ENCODE measurements around the gene CASP3. TPM values are rescaled to one million over a fixed set of nuclear protein-coding genes. Genes with fewer than 3 reads are reported as not detected.
A peak's percentile ranks its signal among the peaks of the same experiment; 100 is the strongest.
"Not testable (repeated sequence)": the region's sequence is repeated elsewhere in the genome, so short reads cannot be mapped to it uniquely, and the experiment has no call there.

Gene CASP3
- polyA plus RNA-seq, 1 donor: 53.4 TPM

- H3K36me3 ChIP-seq (ENCODE audit: control insufficient read depth, insufficient read depth, low read length): peaks cover 22% of the 10 kb centered on the region
- DNase-seq: no peak
- H3K27ac ChIP-seq (ENCODE audit: low read length): no peak overlapping the region
- no peaks in the 10 kb centered on the region for H3K27me3 ChIP-seq (ENCODE audit: control insufficient read depth, insufficient read depth, low read length)
- no CpG with 5 or more reads among the region's 9 CpGs for WGBS (ENCODE audit: insufficient coverage, low lambda C conversion rate)
- H3K9me3 ChIP-seq (ENCODE audit: control insufficient read depth, low read depth, low read length): no peaks in the 10 kb centered on the region
- no peak overlapping the region for H3K4me3 ChIP-seq (ENCODE audit: low read length)
- H3K4me1 ChIP-seq (ENCODE audit: control insufficient read depth, insufficient read depth, low read length): peaks cover 3% of the 10 kb centered on the region
These were observed 18.8 kb upstream of the CASP3 start for GRCh38 chr4:184668096-184668495.

DNA sequence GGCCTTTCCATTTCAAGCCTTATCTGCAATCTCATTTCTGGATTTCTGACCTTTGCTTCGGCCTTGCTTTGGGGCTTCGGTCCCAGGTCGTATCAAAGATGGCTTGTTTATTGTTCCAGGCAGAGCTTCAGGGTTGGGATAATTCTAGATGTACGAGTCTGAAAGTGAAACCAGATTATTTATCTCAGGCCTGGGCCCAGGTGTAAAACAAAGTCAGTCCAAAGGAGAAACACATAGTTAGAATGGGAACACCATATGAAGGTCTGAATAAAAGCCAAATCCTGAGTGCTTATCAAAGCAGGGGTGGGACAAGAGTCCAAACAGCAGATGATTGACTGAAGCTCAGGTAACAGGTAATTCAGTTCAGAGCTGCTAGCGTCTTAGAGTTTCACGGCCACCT is 17.4 kb upstream of the CASP3 start:
- no peaks in the 10 kb centered on the region for H3K9me3 ChIP-seq (ENCODE audit: control insufficient read depth, low read depth, low read length)
- H3K36me3 ChIP-seq (ENCODE audit: control insufficient read depth, insufficient read depth, low read length): peaks cover 15% of the 10 kb centered on the region
- WGBS (ENCODE audit: insufficient coverage, low lambda C conversion rate): no CpG with 5 or more reads among the region's 6 CpGs
- no peak overlapping the region for H3K4me3 ChIP-seq (ENCODE audit: low read length)
- H3K27ac ChIP-seq (ENCODE audit: low read length): peak overlapping the region; percentile 44
- H3K4me1 ChIP-seq (ENCODE audit: control insufficient read depth, insufficient read depth, low read length): peaks cover 3% of the 10 kb centered on the region
- DNase-seq: peak; percentile 55 to 85
- H3K27me3 ChIP-seq (ENCODE audit: control insufficient read depth, insufficient read depth, low read length): no peaks in the 10 kb centered on the region

DNA sequence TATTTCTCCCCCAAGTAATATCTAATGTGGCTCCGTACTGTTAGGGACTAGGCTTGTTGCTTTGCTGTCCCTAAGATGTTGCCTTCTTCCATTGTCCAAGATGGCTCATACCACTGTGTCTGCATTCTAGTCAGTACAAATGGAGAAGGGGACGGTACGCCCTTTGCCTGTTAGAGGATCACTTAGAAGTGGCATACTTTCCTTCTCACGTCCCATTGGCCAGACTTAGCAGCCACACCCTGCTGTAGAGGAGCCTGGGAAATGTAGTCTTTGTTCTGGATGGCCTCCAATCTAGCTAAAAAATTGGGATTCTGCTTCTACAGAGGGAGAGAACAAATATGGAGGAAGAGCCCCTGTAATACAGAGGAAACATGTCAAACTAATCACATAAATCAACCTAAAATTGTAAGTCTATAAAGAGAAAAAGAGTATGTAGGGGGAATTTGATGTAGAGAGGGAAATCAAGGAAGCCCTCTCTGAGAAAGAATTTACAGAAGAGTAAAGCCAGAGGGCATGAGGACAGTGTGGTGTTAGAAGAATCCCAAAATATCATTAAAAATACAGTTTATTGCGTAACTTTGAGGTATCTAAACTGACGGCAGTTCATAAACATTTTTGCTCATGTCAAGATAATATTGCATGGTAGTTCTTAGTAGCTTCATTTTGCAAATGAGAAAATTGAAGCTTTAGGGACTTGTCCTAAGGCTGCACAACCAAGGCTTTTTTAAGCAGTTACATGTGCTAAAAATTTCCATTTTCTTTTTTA is 15.4 kb upstream of the CASP3 start:
- 71% methylated on average over 2 of the region's 6 CpGs for WGBS (ENCODE audit: insufficient coverage, low lambda C conversion rate)
- H3K36me3 ChIP-seq (ENCODE audit: control insufficient read depth, insufficient read depth, low read length): peaks cover 14% of the 10 kb centered on the region

GRCh38 chr4:184662236-184662635 is 13.0 kb upstream of the CASP3 start:
- 100% methylated on average over 1 of the region's 1 CpG for WGBS (ENCODE audit: insufficient coverage, low lambda C conversion rate)

More for the DNA sequence above, 15.4 kb upstream of the CASP3 start:
- peak in 1 of 2 donors; percentile 22 for DNase-seq
- Histone ChIP-seq H3K9me3 (ENCODE audit: control insufficient read depth, low read depth, low read length) (no peaks in the 10 kb centered on the region), H3K27me3 (ENCODE audit: control insufficient read depth, insufficient read depth, low read length) (no peaks in the 10 kb centered on the region), H3K4me3 (ENCODE audit: low read length) (no peak overlapping the region), H3K4me1 (ENCODE audit: control insufficient read depth, insufficient read depth, low read length) (peaks cover 3% of the 10 kb centered on the region), H3K27ac (ENCODE audit: low read length) (no peak overlapping the region)

DNA sequence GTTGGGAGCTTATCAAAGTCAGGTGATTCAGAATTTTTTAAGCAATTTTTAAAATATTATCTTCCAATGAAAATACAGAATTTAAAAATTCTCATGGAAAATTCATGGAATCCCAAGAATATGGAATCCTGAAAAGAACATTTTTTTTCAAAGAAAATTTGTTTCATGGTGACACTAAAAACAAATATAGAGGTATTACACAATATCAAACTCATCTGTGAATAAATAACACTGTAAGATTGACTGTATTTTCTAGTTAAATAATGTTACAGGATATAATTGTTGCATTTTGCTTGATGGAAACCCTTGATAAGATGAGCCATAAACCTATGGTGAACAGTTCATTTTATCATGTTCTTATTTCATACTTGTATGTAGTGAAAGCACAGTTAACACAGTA is 11.7 kb upstream of the CASP3 start:
- Histone ChIP-seq H3K27me3 (ENCODE audit: control insufficient read depth, insufficient read depth, low read length) (no peaks in the 10 kb centered on the region), H3K36me3 (ENCODE audit: control insufficient read depth, insufficient read depth, low read length) (peaks cover 12% of the 10 kb centered on the region), H3K27ac (ENCODE audit: low read length) (no peak overlapping the region), H3K9me3 (ENCODE audit: control insufficient read depth, low read depth, low read length) (no peaks in the 10 kb centered on the region), H3K4me1 (ENCODE audit: control insufficient read depth, insufficient read depth, low read length) (no peaks in the 10 kb centered on the region), H3K4me3 (ENCODE audit: low read length) (no peak overlapping the region)
- no peak for DNase-seq

More at GRCh38 chr4:184662236-184662635, 13.0 kb upstream of the CASP3 start:
- Histone ChIP-seq H3K27me3 (ENCODE audit: control insufficient read depth, insufficient read depth, low read length) (no peaks in the 10 kb centered on the region), H3K27ac (ENCODE audit: low read length) (no peak overlapping the region), H3K4me3 (ENCODE audit: low read length) (no peak overlapping the region), H3K36me3 (ENCODE audit: control insufficient read depth, insufficient read depth, low read length) (peaks cover 10% of the 10 kb centered on the region), H3K4me1 (ENCODE audit: control insufficient read depth, insufficient read depth, low read length) (peaks cover 3% of the 10 kb centered on the region), H3K9me3 (ENCODE audit: control insufficient read depth, low read depth, low read length) (no peaks in the 10 kb centered on the region)
- DNase-seq: no peak

DNA sequence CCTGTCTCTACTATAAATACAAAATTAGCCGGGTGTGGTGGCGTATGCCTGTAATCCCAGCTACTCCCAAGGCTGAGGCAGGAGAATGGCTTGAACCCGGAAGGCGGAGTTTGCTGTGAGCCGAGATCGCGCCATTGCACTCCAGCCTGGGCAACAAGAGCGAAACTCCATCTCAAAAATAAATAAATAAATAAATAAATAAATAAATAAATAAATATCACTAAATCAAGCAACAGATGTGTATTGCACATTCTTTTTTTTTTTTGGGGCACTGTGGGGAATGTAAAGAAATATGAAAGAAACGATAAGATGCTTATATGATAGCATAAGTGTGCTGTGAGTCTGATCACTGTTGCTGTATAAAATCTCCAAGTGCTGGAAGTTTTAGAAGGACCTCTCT is 8.6 kb upstream of the CASP3 start:
- H3K36me3 ChIP-seq (ENCODE audit: control insufficient read depth, insufficient read depth, low read length); H3K4me3 ChIP-seq (ENCODE audit: low read length); H3K27ac ChIP-seq (ENCODE audit: low read length); H3K27me3 ChIP-seq (ENCODE audit: control insufficient read depth, insufficient read depth, low read length); H3K9me3 ChIP-seq (ENCODE audit: control insufficient read depth, low read depth, low read length); DNase-seq; H3K4me1 ChIP-seq (ENCODE audit: control insufficient read depth, insufficient read depth, low read length): not testable (repeated sequence)
- WGBS (ENCODE audit: insufficient coverage, low lambda C conversion rate): no CpG with 5 or more reads among the region's 9 CpGs

DNA sequence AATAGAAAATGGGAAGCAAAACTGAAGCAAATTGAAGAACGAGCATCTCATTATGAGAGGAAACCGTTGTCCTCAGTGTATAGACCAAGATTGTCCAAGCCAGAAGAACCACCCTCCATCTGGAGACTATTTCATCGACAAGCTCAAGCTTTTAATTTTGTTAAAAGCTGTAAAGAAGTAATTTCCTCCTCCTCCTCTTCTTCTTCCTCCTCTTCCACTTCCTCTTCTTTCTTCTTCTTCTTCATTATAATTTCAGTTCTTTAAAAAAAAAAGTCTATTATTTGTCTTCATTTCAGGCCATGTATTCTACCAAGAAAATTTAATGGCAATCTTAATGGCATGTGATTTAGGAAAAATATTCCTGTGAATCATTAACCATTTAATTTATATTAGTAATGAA is 7.9 kb upstream of the CASP3 start:
- no peaks in the 10 kb centered on the region for H3K9me3 ChIP-seq (ENCODE audit: control insufficient read depth, low read depth, low read length)
- H3K27me3 ChIP-seq (ENCODE audit: control insufficient read depth, insufficient read depth, low read length): no peaks in the 10 kb centered on the region
- DNase-seq: no peak
- H3K4me1 ChIP-seq (ENCODE audit: control insufficient read depth, insufficient read depth, low read length): no peaks in the 10 kb centered on the region
- H3K36me3 ChIP-seq (ENCODE audit: control insufficient read depth, insufficient read depth, low read length): peaks cover 10% of the 10 kb centered on the region
- WGBS (ENCODE audit: insufficient coverage, low lambda C conversion rate): no CpG with 5 or more reads among the region's 3 CpGs
- H3K27ac ChIP-seq (ENCODE audit: low read length): no peak overlapping the region
- no peak overlapping the region for H3K4me3 ChIP-seq (ENCODE audit: low read length)

DNA sequence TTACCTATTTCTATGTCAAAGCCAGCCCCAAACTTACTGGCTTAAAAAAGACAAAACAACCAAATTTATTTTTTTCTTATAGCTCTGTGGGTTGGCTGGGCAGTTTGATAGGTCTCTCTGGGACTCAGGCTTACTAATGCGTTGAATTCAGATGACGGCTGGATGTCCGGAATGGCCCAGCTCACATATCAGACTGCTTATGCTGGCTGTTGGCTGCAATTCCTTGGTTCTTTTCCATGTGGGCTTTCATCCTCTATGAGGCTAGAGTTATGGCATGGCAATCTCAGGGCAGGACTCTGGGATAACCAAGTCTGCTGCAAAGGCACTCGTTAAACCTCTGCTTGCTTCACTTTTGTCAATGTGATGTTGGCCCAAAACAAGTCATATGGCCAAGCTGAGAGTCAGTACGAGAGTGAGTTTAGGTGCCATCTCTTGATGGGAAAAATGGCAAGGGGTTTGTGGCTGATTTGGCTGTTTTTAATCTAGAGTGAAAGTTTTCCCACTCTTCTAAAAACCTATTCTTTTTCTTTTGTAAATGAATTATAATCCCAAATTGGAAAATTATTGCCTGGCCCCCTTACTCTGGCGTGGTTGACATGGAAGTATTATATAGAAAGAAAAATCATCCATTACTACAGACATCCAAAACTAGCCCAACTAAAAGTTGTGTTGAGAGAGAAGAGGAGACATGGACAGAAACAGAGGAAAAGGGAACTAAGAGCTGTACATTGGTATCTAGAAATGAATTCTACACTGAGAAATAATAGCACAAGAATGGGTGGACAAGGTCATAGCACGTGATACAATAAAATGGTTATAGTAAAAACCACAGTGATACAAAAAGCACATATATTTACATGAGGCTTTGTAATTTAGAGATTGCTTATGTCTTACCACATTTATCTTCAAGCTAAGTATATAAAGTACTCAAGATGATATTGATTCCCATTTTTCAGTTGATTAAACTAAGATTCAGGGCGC is 6.9 kb upstream of the CASP3 start:
- no peak for DNase-seq
- Histone ChIP-seq H3K27me3 (ENCODE audit: control insufficient read depth, insufficient read depth, low read length) (no peaks in the 10 kb centered on the region), H3K4me1 (ENCODE audit: control insufficient read depth, insufficient read depth, low read length) (no peaks in the 10 kb centered on the region), H3K4me3 (ENCODE audit: low read length) (no peak overlapping the region), H3K9me3 (ENCODE audit: control insufficient read depth, low read depth, low read length) (no peaks in the 10 kb centered on the region), H3K36me3 (ENCODE audit: control insufficient read depth, insufficient read depth, low read length) (peaks cover 9% of the 10 kb centered on the region), H3K27ac (ENCODE audit: low read length) (no peak overlapping the region)
- WGBS (ENCODE audit: insufficient coverage, low lambda C conversion rate): 94% methylated on average over 2 of the region's 8 CpGs

DNA sequence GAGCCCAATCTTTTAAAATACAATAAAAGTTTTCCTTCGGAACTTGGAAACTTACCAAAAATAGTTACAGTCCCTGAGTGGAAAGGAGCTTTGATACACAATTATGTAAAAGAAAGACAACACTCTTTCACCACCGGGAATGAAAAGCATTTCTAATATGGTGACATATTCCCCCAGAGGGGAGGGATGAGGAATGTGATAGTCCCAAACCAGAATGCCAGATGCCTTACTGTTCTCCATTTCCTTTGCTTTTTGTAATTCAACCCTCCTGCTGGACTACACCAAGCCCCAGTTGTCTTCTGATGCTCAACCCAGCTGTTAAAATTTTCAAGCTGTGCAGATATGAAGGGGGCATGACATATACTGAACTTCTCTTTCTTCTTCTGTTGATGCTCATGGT is 4.4 kb upstream of the CASP3 start:
- Histone ChIP-seq H3K9me3 (ENCODE audit: control insufficient read depth, low read depth, low read length) (no peaks in the 10 kb centered on the region), H3K27ac (ENCODE audit: low read length) (no peak overlapping the region), H3K4me3 (ENCODE audit: low read length) (no peak overlapping the region), H3K27me3 (ENCODE audit: control insufficient read depth, insufficient read depth, low read length) (no peaks in the 10 kb centered on the region), H3K36me3 (ENCODE audit: control insufficient read depth, insufficient read depth, low read length) (peaks cover 2% of the 10 kb centered on the region), H3K4me1 (ENCODE audit: control insufficient read depth, insufficient read depth, low read length) (peaks cover 8% of the 10 kb centered on the region)
- no CpG with 5 or more reads among the region's 2 CpGs for WGBS (ENCODE audit: insufficient coverage, low lambda C conversion rate)
- DNase-seq: no peak

DNA sequence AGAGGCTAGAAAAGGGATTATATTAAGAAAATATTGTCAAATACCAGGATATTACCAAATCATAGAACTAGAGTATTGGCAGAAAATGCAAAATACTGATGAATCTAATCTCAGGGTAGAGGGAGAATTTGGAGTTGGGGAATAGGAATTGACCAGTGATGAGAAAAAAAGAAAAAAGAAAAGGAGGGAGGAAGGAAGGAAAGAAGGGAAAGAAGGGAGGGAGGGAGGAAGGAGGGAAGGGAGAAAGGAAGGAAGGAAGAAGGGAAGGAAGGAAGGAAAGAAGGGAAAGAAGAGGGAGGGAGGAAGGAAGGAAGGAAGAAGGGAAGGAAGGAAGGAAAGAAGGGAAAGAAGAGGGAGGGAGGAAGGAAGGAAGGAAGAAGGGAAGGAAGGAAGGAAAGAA is 3.4 kb upstream of the CASP3 start:
- H3K4me1 ChIP-seq (ENCODE audit: control insufficient read depth, insufficient read depth, low read length); H3K9me3 ChIP-seq (ENCODE audit: control insufficient read depth, low read depth, low read length); H3K36me3 ChIP-seq (ENCODE audit: control insufficient read depth, insufficient read depth, low read length); H3K27me3 ChIP-seq (ENCODE audit: control insufficient read depth, insufficient read depth, low read length); DNase-seq; H3K4me3 ChIP-seq (ENCODE audit: low read length); H3K27ac ChIP-seq (ENCODE audit: low read length): not testable (repeated sequence)

Data from large intestine (tissue), 3 donors.